GM12865 (cell line): ENCODE results near the gene USP44.

Source experiments
- DNase-seq: peaks from one replicate; pipeline ENCODE4 v3.0.0; 2010; ENCODE audit warnings: low read depth
- H3K4me3 ChIP-seq: 2 replicates; pipeline ENCODE4 v1.5.1; 2011; ENCODE audit warnings: mild to moderate bottlenecking, low read depth, low read length, control low read depth
- CTCF ChIP-seq: IDR thresholded peaks from 2 replicates; pipeline ENCODE4 v1.5.1; 2011; ENCODE audit warnings: low read length, control low read depth, low read depth, inconsistent platforms; ENCODE audit not compliant: insufficient read depth; ENCODE audit errors: missing control alignments

The USP44 gene

GRCh38 chr12:95528431-95528830 is 22.8 kb downstream of the USP44 start:
- DNase-seq, result no peak
- no peak for TF ChIP-seq CTCF
- H3K4me3 ChIP-seq, result no peak overlapping the region

GRCh38 chr12:95522692-95523091 is 28.6 kb downstream of the USP44 start:
- TF ChIP-seq CTCF, result no peak
- no peak overlapping the region for H3K4me3 ChIP-seq

GRCh38 chr12:95520816-95521215 is 30.5 kb downstream of the USP44 start:
- DNase-seq, result no peak
- no peak for TF ChIP-seq CTCF
- H3K4me3 ChIP-seq, result no peak overlapping the region

More at GRCh38 chr12:95522692-95523091, 28.6 kb downstream of the USP44 start:
- DNase-seq, result no peak

GRCh38 chr12:95518944-95519343 is 32.3 kb downstream of the USP44 start:
- no peak for DNase-seq
- no peak overlapping the region for H3K4me3 ChIP-seq
- TF ChIP-seq CTCF, result no peak

- no peak overlapping the region for H3K4me3 ChIP-seq
- TF ChIP-seq CTCF, result no peak
- DNase-seq, result no peak
Observed at GRCh38 chr12:95517246-95517645, 34.0 kb downstream of the USP44 start.

- DNase-seq, result no peak
- H3K4me3 ChIP-seq, result no peak overlapping the region
- no peak for TF ChIP-seq CTCF
Observed at GRCh38 chr12:95516757-95517156, 34.5 kb downstream of the USP44 start.

GRCh38 chr12:95515197-95515596 is 36.1 kb downstream of the USP44 start:
- no peak for DNase-seq
- TF ChIP-seq CTCF, result no peak
- no peak overlapping the region for H3K4me3 ChIP-seq
